Gastroesophageal sphincter (tissue), 4 donors: ENCODE measurements around the gene UPF1. TPM values are rescaled to one million over a fixed set of nuclear protein-coding genes. Genes with fewer than 3 reads are reported as not detected.

ENCODE experiments used
- ATAC-seq: fragments of 150-250 bp; one replicate; pipeline ENCODE4 v1.9.1; 2016; ENCODE audit warnings: mild to moderate bottlenecking, moderate library complexity
- H3K27ac ChIP-seq, 4 donors: fragments of 200-600 bp; sonication (generic) in 3 of 4; 1 replicate in 3 of 4; 2 replicates in 1 of 4; pipeline ENCODE4 v1.5.1; 2016 to 2019
- H3K27me3 ChIP-seq: fragments of 200-600 bp; sonication (generic); one replicate; pipeline ENCODE4 v1.5.1; 2019
- H3K36me3 ChIP-seq, 2 donors: fragments of 200-600 bp; sonication (generic); one replicate each; pipeline ENCODE4 v1.5.1; 2019; ENCODE audit warnings: control low read depth in 1 of 2
- H3K4me1 ChIP-seq, 3 donors: fragments of 200-600 bp; sonication (generic); 1 replicate in 2 of 3; 2 replicates in 1 of 3; pipeline ENCODE4 v1.5.1; 2016 to 2019; ENCODE audit warnings: control low read depth in 2 of 3
- H3K4me3 ChIP-seq, 2 donors: fragments of 200-600 bp; sonication (generic); one replicate each; pipeline ENCODE4 v1.5.1; 2019; ENCODE audit warnings: mild to moderate bottlenecking in 1 of 2, moderate library complexity in 1 of 2
- H3K9me3 ChIP-seq, 3 donors: fragments of 200-600 bp; sonication (generic); one replicate each; pipeline ENCODE4 v1.5.1; 2017 to 2019; ENCODE audit warnings: control low read depth in 2 of 3
- EP300 ChIP-seq: sonication (generic); formaldehyde crosslinking; IDR thresholded peaks from one replicate; pipeline ENCODE4 v1.6.1; 2017; ENCODE audit warnings: antibody characterized with exemption, mild to moderate bottlenecking
- POLR2A ChIP-seq, 2 donors: fragments of 450-650 bp; IDR thresholded peaks; one replicate each; pipeline ENCODE4 v1.6.1; 2017; ENCODE audit warnings: antibody characterized with exemption in 2 of 2, mild to moderate bottlenecking in 2 of 2, moderate library complexity in 1 of 2
- POLR2AphosphoS5 ChIP-seq: sonication (generic); formaldehyde crosslinking; IDR thresholded peaks from one replicate; pipeline ENCODE4 v1.6.1; 2017; ENCODE audit warnings: antibody characterized with exemption
- WGBS, 2 donors: methylation state at CpG; one replicate each; pipeline ENCODE4 v1.1.5; 2018; ENCODE audit warnings: low coverage in 1 of 2; 5-methylcytosine and 5-hydroxymethylcytosine counted together
- total RNA-seq, 4 donors: library from RNA; depleted of rRNA; stranded (reverse); fragments of >200 nt; gene quantifications; one replicate each; pipeline ENCODE4 v1.1.0, GENCODE V29; 2016
- TF ChIP-seq, protein P1 (sequence below), 4 experiments: fragments of 200-600 bp in 2 of 4; fragments of 450-650 bp in 2 of 4; sonication (generic) in 1 of 4; IDR thresholded peaks; one replicate each; pipeline ENCODE4 v1.5.1; 2017 to 2019; ENCODE audit warnings: antibody characterized with exemption in 4 of 4, mild to moderate bottlenecking in 2 of 4, moderate library complexity in 2 of 4

The UPF1 gene
- total RNA-seq, 4 donors from 2014 or later = 53.6 to 92.2 (median 59.9) TPM

DNA sequence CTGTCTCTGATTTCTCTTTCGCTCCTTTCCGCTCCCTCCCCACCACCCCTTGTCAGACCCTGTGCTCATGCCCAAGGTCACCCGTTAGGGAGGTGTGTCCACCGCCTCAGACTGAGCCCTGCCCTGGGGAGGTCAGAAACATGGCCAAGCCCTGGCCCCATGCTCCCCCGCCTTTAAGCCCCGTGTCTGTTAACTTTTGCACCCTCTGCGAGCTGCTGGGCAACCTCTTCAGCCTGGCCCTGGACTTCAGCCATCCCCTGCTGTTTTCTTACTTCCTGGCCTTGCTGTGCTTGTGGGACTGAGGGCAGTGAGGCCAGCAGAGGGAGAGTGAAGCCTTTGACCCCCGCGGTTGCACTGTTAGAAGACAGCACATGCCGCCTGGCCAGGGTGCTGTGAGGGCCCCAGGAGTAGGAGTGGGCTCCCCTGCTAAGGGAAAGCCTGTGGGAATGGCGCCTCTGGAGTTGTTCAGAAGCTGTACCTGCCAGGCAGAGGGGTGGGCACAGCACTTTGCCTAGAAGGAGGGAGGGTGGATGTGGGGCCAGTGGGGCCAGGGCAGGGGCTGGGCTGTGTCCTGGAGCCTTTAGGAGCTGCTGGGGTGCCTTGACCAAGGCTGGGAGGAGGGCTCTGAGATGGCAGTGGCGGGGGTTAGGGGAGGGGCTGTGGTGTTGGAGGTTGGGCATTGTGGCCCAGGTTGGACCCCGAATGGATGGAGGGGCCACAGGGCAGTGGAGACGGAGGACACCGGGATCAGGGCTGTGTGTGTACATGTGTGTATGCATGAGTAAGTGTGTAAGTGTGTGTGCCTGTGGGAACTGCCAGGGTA lies 7.9 kb downstream of the UPF1 start:
- Histone ChIP-seq H3K36me3 (peaks cover 0 to 13% of the 10 kb centered on the region in 2 donors), H3K27me3 (no peaks in the 10 kb centered on the region), H3K4me1 (peaks cover 0 to 100% (median 50%) of the 10 kb centered on the region in 3 donors), H3K27ac (no peak overlapping the region), H3K9me3 (no peaks in the 10 kb centered on the region), H3K4me3 (no peak overlapping the region)
- no peak for ATAC-seq
- TF ChIP-seq POLR2A (IDR thresholded peaks at IDR 0.05) (no peak), POLR2AphosphoS5 (no peak), EP300 (no peak)
- TF ChIP-seq, protein P1, sequence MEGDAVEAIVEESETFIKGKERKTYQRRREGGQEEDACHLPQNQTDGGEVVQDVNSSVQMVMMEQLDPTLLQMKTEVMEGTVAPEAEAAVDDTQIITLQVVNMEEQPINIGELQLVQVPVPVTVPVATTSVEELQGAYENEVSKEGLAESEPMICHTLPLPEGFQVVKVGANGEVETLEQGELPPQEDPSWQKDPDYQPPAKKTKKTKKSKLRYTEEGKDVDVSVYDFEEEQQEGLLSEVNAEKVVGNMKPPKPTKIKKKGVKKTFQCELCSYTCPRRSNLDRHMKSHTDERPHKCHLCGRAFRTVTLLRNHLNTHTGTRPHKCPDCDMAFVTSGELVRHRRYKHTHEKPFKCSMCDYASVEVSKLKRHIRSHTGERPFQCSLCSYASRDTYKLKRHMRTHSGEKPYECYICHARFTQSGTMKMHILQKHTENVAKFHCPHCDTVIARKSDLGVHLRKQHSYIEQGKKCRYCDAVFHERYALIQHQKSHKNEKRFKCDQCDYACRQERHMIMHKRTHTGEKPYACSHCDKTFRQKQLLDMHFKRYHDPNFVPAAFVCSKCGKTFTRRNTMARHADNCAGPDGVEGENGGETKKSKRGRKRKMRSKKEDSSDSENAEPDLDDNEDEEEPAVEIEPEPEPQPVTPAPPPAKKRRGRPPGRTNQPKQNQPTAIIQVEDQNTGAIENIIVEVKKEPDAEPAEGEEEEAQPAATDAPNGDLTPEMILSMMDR (IDR thresholded peaks at IDR 0.05) = no peak
- WGBS, 2 donors = 70 to 79% methylated on average over 7 of the region's 15 CpGs

DNA sequence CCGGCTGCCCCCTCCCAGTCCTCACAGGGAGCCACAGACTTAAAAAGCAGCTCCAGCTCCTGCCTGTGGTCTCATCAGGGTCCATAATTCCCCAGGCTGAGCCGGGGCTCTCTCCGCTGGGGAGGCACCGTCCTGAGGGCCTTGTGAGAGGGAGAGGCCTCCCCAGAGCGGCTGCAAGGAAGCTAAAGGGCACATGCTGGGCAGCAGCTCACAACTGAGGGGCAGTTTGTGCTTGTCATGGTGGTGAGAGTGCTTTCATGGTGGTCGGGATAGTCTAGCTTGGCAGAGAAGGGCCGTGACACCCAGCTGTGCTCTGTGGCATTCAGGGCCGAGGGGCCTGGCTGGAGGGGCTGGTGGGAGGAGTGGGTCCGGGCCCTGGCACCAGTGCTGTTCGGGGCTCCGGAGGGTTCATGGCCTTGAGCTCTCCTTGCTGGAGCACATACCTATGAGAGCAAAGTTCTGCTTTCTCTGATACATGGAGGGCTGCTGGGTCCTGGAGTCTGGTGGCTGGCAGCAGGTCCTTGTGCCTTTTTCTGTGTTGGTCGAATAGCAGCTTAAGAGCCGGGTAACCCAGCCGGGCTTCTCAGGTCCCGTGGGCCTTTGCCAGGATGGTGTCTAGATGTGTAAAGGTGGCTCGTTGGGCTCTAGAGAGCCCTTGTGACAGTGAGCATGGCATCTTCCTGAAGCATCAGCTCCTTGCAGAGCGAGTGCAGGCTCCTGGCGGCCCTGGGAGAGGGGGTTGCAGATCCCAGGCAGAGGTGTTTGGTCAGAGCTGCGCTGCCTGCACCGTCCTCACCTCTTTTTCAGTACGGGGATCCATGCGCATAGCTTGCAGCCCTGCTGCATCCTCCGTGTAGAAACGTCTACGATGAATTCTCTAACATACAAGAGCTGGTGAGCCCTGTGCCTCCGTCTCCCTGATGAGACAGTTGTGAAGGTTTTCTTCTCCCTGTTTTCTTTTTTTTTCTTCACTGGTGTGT lies 8.8 kb downstream of the UPF1 start:
- Histone ChIP-seq H3K36me3 (peaks cover 0 to 6% of the 10 kb centered on the region in 2 donors), H3K9me3 (no peaks in the 10 kb centered on the region), H3K4me3 (no peak overlapping the region), H3K27me3 (no peaks in the 10 kb centered on the region), H3K4me1 (peaks cover 0 to 100% (median 48%) of the 10 kb centered on the region in 3 donors), H3K27ac (no peak overlapping the region)
- no peak for ATAC-seq
- 60 to 72% methylated on average over 1 to 7 of the region's 26 CpGs for WGBS, 2 donors
- TF ChIP-seq POLR2A (IDR thresholded peaks at IDR 0.05) = no peak
- no peak for TF ChIP-seq EP300
- TF ChIP-seq, protein P1 (IDR thresholded peaks at IDR 0.05) = no peak
- no peak for TF ChIP-seq POLR2AphosphoS5

DNA sequence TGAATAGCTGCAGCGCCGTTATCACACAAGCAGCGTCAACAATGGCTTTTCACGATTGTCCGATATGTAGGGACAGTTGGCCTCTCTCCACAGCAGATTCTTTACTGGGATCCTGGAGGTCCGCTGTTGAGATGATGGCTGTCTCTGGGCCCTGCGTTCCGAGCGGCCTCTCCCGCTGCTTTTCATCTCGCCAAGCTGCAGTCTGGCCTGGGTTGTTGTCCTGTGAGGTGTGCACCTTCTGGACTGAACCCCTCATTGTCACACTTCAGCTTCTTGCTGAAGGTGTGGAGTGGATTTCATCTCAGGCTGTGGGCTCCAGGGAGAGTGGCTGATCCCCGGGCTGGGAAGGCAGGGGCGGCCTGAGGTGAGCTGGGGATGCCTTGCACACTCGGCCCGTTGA lies 9.6 kb downstream of the UPF1 start:
- Histone ChIP-seq H3K4me1 (peaks cover 0 to 100% (median 48%) of the 10 kb centered on the region in 3 donors), H3K9me3 (no peaks in the 10 kb centered on the region), H3K36me3 (peaks cover 0 to 10% of the 10 kb centered on the region in 2 donors), H3K27me3 (no peaks in the 10 kb centered on the region), H3K4me3 (no peak overlapping the region), H3K27ac (no peak overlapping the region)
- no peak for ATAC-seq
- 36% methylated on average over 6 of the region's 15 CpGs; no CpG with 5 or more reads in 1 of the 2 donors for WGBS, 2 donors
- no peak for TF ChIP-seq EP300
- TF ChIP-seq POLR2A (IDR thresholded peaks at IDR 0.05) = no peak
- no peak for TF ChIP-seq POLR2AphosphoS5
- TF ChIP-seq, protein P1 (IDR thresholded peaks at IDR 0.05) = no peak

DNA sequence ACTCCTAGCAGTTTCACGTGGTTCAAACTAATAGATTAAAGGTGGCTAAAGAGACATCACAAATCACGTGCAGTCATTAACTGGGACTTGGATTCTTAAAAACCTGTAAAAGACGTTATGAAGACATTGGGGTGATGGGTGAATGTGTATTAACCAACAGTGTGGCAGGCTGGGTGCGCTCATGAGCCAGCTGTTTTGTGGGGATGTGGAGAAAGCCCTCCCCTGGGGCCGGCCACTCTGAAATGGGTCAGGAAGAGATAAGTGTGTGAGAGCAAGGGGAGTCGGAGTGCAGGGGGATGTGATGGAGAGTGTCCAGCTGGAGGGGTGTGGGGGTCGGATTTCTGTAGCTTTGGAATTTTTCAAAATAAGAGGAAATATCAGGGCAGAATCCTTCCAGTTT lies 10.4 kb downstream of the UPF1 start:
- no peak for TF ChIP-seq EP300
- TF ChIP-seq POLR2A (IDR thresholded peaks at IDR 0.05) = no peak
- TF ChIP-seq, protein P1 (IDR thresholded peaks at IDR 0.05) = no peak
- TF ChIP-seq POLR2AphosphoS5 = no peak
- peaks cover 0 to 10% of the 10 kb centered on the region in 2 donors for H3K36me3 ChIP-seq
- H3K4me3 ChIP-seq = no peak overlapping the region
- H3K9me3 ChIP-seq = no peaks in the 10 kb centered on the region
- H3K27ac ChIP-seq = no peak overlapping the region
- 29% methylated on average over 7 of the region's 7 CpGs; no CpG with 5 or more reads in 1 of the 2 donors for WGBS, 2 donors
- no peaks in the 10 kb centered on the region for H3K27me3 ChIP-seq
- ATAC-seq = no peak
- peaks cover 0 to 100% (median 55%) of the 10 kb centered on the region in 3 donors for H3K4me1 ChIP-seq
